ENCODE data around the gene MBD3L1. TPM values are rescaled to one million over a fixed set of nuclear protein-coding genes. Genes with fewer than 3 reads are reported as not detected.

The MBD3L1 gene
- total RNA-seq, 1 experiment from 2014 or later: not detected

GRCh38 chr19:8880868-8881488 is 48.8 kb downstream of the MBD3L1 start:
- H3K9me3 ChIP-seq: no peaks in the 10 kb centered on the region
- no peak overlapping the region for H3K27ac Mint-ChIP-seq (ENCODE audit: unreplicated experiment)
- TF ChIP-seq CTCF (IDR thresholded peaks at IDR 0.05; ENCODE audit: insufficient read depth in 1 of 2, low read depth in 1 of 2, low read length in 1 of 2, severe bottlenecking in 1 of 2, unreplicated experiment in 1 of 2): no peak
- no peaks in the 10 kb centered on the region for H3K4me1 Mint-ChIP-seq (ENCODE audit: low read depth, unreplicated experiment)
- no peaks in the 10 kb centered on the region for H3K4me1 ChIP-seq
- intact Hi-C loops (cut with micrococcal nuclease; ENCODE audit: unreplicated experiment): no loop called here
- no peaks in the 10 kb centered on the region for H3K27me3 Mint-ChIP-seq (ENCODE audit: insufficient read depth, unreplicated experiment)
- DNase-seq: no peak
- H3K27me3 ChIP-seq (replicated peaks; ENCODE audit: control insufficient read depth, insufficient read depth, low read length): no peaks in the 10 kb centered on the region
- H3K4me3 ChIP-seq (ENCODE audit: low read depth, low read length): no peak overlapping the region
- H3K36me3 ChIP-seq (ENCODE audit: control insufficient read depth, insufficient read depth, low read length): no peaks in the 10 kb centered on the region
- peaks cover 20% of the 10 kb centered on the region for H3K9me3 Mint-ChIP-seq (ENCODE audit: unreplicated experiment)
- BruUV-seq (replicated peaks): no TSS peak
- H3K4me3 Mint-ChIP-seq (ENCODE audit: unreplicated experiment): no peak overlapping the region
- ChIA-PET CTCF (interaction anchor here (0.5 kb wide), 1 partner anchor 59 kb away, joined by 3 read pairs; no protein-coding TSS in a partner anchor), POLR2A (no interaction called here)
- no peaks in the 10 kb centered on the region for H3K36me3 Mint-ChIP-seq (ENCODE audit: insufficient read depth, unreplicated experiment)

GRCh38 chr19:8881512-8881911 is 49.3 kb downstream of the MBD3L1 start:
- H3K4me1 Mint-ChIP-seq (ENCODE audit: low read depth, unreplicated experiment): no peaks in the 10 kb centered on the region
- no peak overlapping the region for H3K4me3 Mint-ChIP-seq (ENCODE audit: unreplicated experiment)
- intact Hi-C loops (cut with micrococcal nuclease; ENCODE audit: unreplicated experiment): no loop called here
- no peak overlapping the region for H3K27ac Mint-ChIP-seq (ENCODE audit: unreplicated experiment)
- no peaks in the 10 kb centered on the region for H3K9me3 ChIP-seq
- ChIA-PET CTCF (interaction anchor here (0.5 kb wide), 1 partner anchor 59 kb away, joined by 3 read pairs; no protein-coding TSS in a partner anchor), POLR2A (no interaction called here)
- no peak for TF ChIP-seq CTCF (IDR thresholded peaks at IDR 0.05; ENCODE audit: insufficient read depth in 1 of 2, low read depth in 1 of 2, low read length in 1 of 2, severe bottlenecking in 1 of 2, unreplicated experiment in 1 of 2)
- DNase-seq: no peak
- no peaks in the 10 kb centered on the region for H3K36me3 Mint-ChIP-seq (ENCODE audit: insufficient read depth, unreplicated experiment)
- BruUV-seq (replicated peaks): no TSS peak
- H3K4me1 ChIP-seq: no peaks in the 10 kb centered on the region
- no peaks in the 10 kb centered on the region for H3K36me3 ChIP-seq (ENCODE audit: control insufficient read depth, insufficient read depth, low read length)
- no peaks in the 10 kb centered on the region for H3K27me3 ChIP-seq (replicated peaks; ENCODE audit: control insufficient read depth, insufficient read depth, low read length)
- no peaks in the 10 kb centered on the region for H3K27me3 Mint-ChIP-seq (ENCODE audit: insufficient read depth, unreplicated experiment)
- peaks cover 20% of the 10 kb centered on the region for H3K9me3 Mint-ChIP-seq (ENCODE audit: unreplicated experiment)
- no peak overlapping the region for H3K4me3 ChIP-seq (ENCODE audit: low read depth, low read length)

- DNase-seq: no peak
- no peak overlapping the region for H3K27ac Mint-ChIP-seq (ENCODE audit: unreplicated experiment)
- no peaks in the 10 kb centered on the region for H3K4me1 Mint-ChIP-seq (ENCODE audit: low read depth, unreplicated experiment)
- H3K27me3 Mint-ChIP-seq (ENCODE audit: insufficient read depth, unreplicated experiment): no peaks in the 10 kb centered on the region
- Histone ChIP-seq H3K9me3 (no peaks in the 10 kb centered on the region), H3K36me3 (ENCODE audit: control insufficient read depth, insufficient read depth, low read length) (no peaks in the 10 kb centered on the region), H3K4me1 (no peaks in the 10 kb centered on the region), H3K4me3 (ENCODE audit: low read depth, low read length) (no peak overlapping the region), H3K27me3 (replicated peaks; ENCODE audit: control insufficient read depth, insufficient read depth, low read length) (no peaks in the 10 kb centered on the region)
- ChIA-PET CTCF (no interaction called here), POLR2A (no interaction called here)
- no peak for TF ChIP-seq CTCF (IDR thresholded peaks at IDR 0.05; ENCODE audit: insufficient read depth in 1 of 2, low read depth in 1 of 2, low read length in 1 of 2, severe bottlenecking in 1 of 2, unreplicated experiment in 1 of 2)
- intact Hi-C loops (cut with micrococcal nuclease; ENCODE audit: unreplicated experiment): no loop called here
- no TSS peak for BruUV-seq (replicated peaks)
- no peaks in the 10 kb centered on the region for H3K9me3 Mint-ChIP-seq (ENCODE audit: unreplicated experiment)
- H3K36me3 Mint-ChIP-seq (ENCODE audit: insufficient read depth, unreplicated experiment): no peaks in the 10 kb centered on the region
- no peak overlapping the region for H3K4me3 Mint-ChIP-seq (ENCODE audit: unreplicated experiment)
Observed at GRCh38 chr19:8884416-8884815, 52.2 kb downstream of the MBD3L1 start.

Measured in Caco-2 (cell line).